NB4 (cell line): ENCODE data around the gene NEK11.

Source experiments
- MAX ChIP-seq: IDR thresholded peaks from 2 replicates; pipeline ENCODE4 v1.6.1; 2011; ENCODE audit warnings: low read depth, low read length
- POLR2A ChIP-seq: IDR thresholded peaks from 2 replicates; pipeline ENCODE4 v1.6.1; 2011; ENCODE audit warnings: mild to moderate bottlenecking; ENCODE audit not compliant: insufficient read length; ENCODE audit errors: extremely low read depth
- TF ChIP-seq, protein P1 (sequence below): IDR thresholded peaks from one replicate; pipeline ENCODE4 v1.5.1; 2012; ENCODE audit warnings: low read depth, low read length

DNA sequence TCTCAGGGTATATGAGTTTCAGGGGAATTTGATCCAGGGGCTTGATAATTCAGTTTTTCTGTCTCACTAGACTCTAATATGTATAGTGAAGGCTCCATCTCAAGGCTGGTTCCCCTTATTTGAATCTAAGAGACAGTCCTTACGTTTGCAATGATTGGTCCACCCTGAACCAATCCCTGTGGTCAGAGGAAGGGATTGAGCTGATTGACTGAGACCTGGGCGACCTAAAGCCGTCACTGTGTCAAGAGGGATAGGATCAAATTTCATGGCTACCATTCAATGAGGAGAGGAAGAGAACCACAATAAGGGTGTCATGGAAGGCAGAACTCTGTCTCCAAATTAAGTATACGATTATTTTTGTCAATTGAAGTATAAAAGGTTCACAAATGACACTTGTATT is 371.2 kb downstream of the NEK11 start:
- TF ChIP-seq, protein P1, sequence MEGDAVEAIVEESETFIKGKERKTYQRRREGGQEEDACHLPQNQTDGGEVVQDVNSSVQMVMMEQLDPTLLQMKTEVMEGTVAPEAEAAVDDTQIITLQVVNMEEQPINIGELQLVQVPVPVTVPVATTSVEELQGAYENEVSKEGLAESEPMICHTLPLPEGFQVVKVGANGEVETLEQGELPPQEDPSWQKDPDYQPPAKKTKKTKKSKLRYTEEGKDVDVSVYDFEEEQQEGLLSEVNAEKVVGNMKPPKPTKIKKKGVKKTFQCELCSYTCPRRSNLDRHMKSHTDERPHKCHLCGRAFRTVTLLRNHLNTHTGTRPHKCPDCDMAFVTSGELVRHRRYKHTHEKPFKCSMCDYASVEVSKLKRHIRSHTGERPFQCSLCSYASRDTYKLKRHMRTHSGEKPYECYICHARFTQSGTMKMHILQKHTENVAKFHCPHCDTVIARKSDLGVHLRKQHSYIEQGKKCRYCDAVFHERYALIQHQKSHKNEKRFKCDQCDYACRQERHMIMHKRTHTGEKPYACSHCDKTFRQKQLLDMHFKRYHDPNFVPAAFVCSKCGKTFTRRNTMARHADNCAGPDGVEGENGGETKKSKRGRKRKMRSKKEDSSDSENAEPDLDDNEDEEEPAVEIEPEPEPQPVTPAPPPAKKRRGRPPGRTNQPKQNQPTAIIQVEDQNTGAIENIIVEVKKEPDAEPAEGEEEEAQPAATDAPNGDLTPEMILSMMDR = no peak
- TF ChIP-seq POLR2A (no peak), MAX (no peak)
